GM19238 (cell line): ENCODE results near the gene ADAM33.

Experiments used
- DNase-seq: peaks from one replicate; pipeline ENCODE4 v3.0.0; 2011; ENCODE audit warnings: low spot score; ENCODE audit not compliant: insufficient read length

Gene ADAM33

GRCh38 chr20:3647473-3647872, 34.3 kb downstream of the ADAM33 start:
- DNase-seq = no peak

GRCh38 chr20:3646651-3647050, 35.2 kb downstream of the ADAM33 start:
- no peak for DNase-seq

GRCh38 chr20:3646067-3646440, 35.8 kb downstream of the ADAM33 start:
- no peak for DNase-seq

- no peak for DNase-seq
Observed at GRCh38 chr20:3645309-3646066, 36.3 kb downstream of the ADAM33 start.

GRCh38 chr20:3640259-3640658, 41.6 kb downstream of the ADAM33 start:
- no peak for DNase-seq

GRCh38 chr20:3635346-3635745, 46.5 kb downstream of the ADAM33 start:
- DNase-seq = no peak

- no peak for DNase-seq
Observed at GRCh38 chr20:3633913-3634478, 47.8 kb downstream of the ADAM33 start.

- DNase-seq = no peak
Observed at GRCh38 chr20:3632311-3633004, 49.4 kb downstream of the ADAM33 start.

- DNase-seq = no peak
Observed at GRCh38 chr20:3631534-3631933, 50.3 kb downstream of the ADAM33 start.

GRCh38 chr20:3630429-3630828, 51.4 kb downstream of the ADAM33 start:
- DNase-seq = no peak

GRCh38 chr20:3629893-3630292, 51.9 kb downstream of the ADAM33 start:
- DNase-seq = no peak

- no peak for DNase-seq
Observed at GRCh38 chr20:3628502-3629314, 53.1 kb downstream of the ADAM33 start.

GRCh38 chr20:3627476-3627875, 54.3 kb downstream of the ADAM33 start:
- no peak for DNase-seq

- no peak for DNase-seq
Observed at GRCh38 chr20:3622406-3622805, 59.4 kb downstream of the ADAM33 start.

GRCh38 chr20:3621111-3621510, 60.7 kb downstream of the ADAM33 start:
- no peak for DNase-seq
